Spinal cord (tissue), 10 donors: ENCODE results near the gene MVP. TPM values are rescaled to one million over a fixed set of nuclear protein-coding genes. Genes with fewer than 3 reads are reported as not detected.
"Not testable (repeated sequence)": the region's sequence is repeated elsewhere in the genome, so short reads cannot be mapped to it uniquely, and the experiment has no call there.

ENCODE experiments used
- DNase-seq, 6 donors: peaks; one replicate each; pipeline versions ENCODE4 v3.0.0 to v3.0.0-alpha.2; 2013 to 2015; ENCODE audit warnings: low spot score in 6 of 6, low read depth in 4 of 6
- H3K27ac ChIP-seq: one replicate; pipeline ENCODE4 v1.5.1; 2013; ENCODE audit warnings: low read depth, low read length, control low read depth
- H3K27me3 ChIP-seq: one replicate; pipeline ENCODE4 v1.6.1; 2013; ENCODE audit warnings: low read length; ENCODE audit not compliant: control insufficient read depth, insufficient read depth
- H3K36me3 ChIP-seq: one replicate; pipeline ENCODE4 v1.6.1; 2013; ENCODE audit warnings: low read length; ENCODE audit not compliant: control insufficient read depth, insufficient read depth
- H3K4me1 ChIP-seq: one replicate; pipeline ENCODE4 v1.6.1; 2013; ENCODE audit warnings: low read length; ENCODE audit not compliant: control insufficient read depth, insufficient read depth
- H3K4me3 ChIP-seq: one replicate; pipeline ENCODE4 v1.5.1; 2013; ENCODE audit warnings: low read depth, low read length, control low read depth
- H3K9me3 ChIP-seq: one replicate; pipeline ENCODE4 v1.6.1; 2013; ENCODE audit warnings: low read length; ENCODE audit not compliant: control insufficient read depth, insufficient read depth
- WGBS: methylation state at CpG from one replicate; pipeline ENCODE4 v1.1.5; 2013; ENCODE audit warnings: missing lambda C conversion rate; ENCODE audit not compliant: insufficient coverage; 5-methylcytosine and 5-hydroxymethylcytosine counted together
- polyA plus RNA-seq, 2 donors: library from polyadenylated mRNA; unstranded; fragments of 120-200 nt; gene quantifications; one replicate each; pipeline ENCODE4 v1.2.1, GENCODE V29; 2013; ENCODE audit not compliant: insufficient read length in 2 of 2
- total RNA-seq, 2 donors: library from RNA; depleted of rRNA in 1 of 2; stranded (reverse); fragments of 120-200 nt in 1 of 2; fragments of >200 nt in 1 of 2; gene quantifications; one replicate each; pipeline versions ENCODE4 v1.2.3 to v1.2.4, GENCODE V29; 2013 to 2014
- donor health status: healthy.

MVP gene
- total and polyA plus RNA-seq, 4 donors, result 11.8 to 35.8 (median 17.6) TPM

DNA sequence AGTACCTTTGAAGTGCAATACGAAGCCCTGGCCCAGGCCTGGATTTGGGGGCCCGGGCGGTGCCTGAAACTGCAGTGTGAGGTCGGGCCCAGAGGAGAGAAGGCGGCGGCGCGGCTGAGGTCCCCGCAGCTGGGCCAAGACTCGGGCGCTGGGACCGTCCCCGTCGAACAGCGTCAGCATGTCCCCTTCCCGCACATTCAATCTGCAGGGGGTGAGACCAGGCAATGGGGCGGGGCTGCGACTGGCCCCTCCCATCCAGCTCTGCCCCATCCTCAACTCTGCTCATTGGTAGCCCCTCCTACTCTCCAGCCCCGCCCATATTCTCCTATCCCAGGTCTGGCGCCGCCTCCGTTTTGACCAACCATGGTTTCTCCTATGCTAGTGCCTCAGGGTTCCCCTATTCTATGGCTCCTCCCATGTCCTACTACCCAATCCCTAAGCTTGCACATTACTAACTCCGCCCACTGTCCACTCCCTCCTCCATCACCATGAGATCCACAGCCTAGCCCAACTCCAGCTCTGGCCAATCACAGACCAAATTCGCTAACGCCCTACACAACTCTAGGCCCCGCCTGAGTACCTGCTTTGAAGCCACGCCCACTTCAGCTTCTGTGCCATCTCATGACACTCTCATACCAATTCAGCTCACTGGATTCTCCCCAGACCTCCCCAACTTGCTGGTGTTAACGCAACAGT, 57.2 kb downstream of the MVP start:
- Histone ChIP-seq H3K27ac (no peak overlapping the region), H3K4me3 (no peak overlapping the region), H3K27me3 (peaks cover 23% of the 10 kb centered on the region), H3K4me1 (peaks cover 14% of the 10 kb centered on the region), H3K9me3 (no peaks in the 10 kb centered on the region), H3K36me3 (peaks cover 54% of the 10 kb centered on the region)
- 15% methylated on average over 21 of the region's 28 CpGs for WGBS
- DNase-seq, result peak in 2 of 6 donors; percentile 49 to 83

DNA sequence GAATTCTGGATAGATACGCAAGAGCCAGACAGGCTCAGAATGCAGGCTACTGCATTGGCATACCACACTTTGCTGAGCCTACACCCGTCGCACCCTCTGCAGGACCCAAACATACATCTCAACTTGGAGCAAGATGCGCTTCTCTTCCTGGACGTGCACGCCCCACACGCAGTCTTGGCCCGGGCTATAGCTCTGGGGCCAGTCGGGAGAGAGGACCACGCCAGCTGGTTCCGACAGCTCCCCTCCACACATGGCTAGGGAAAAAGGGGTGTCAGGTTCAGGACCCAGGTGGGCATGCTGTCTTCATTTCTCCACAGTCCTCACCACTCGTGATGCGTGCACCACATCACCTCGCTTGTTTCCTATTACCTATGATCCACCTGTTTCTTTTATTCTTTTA, 57.9 kb downstream of the MVP start:
- no peak overlapping the region for H3K27ac ChIP-seq
- DNase-seq, result no peak
- 98% methylated on average over 5 of the region's 14 CpGs for WGBS
- peaks cover 53% of the 10 kb centered on the region for H3K36me3 ChIP-seq
- H3K27me3 ChIP-seq, result peaks cover 23% of the 10 kb centered on the region
- H3K4me3 ChIP-seq, result no peak overlapping the region
- peaks cover 14% of the 10 kb centered on the region for H3K4me1 ChIP-seq
- H3K9me3 ChIP-seq, result no peaks in the 10 kb centered on the region

DNA sequence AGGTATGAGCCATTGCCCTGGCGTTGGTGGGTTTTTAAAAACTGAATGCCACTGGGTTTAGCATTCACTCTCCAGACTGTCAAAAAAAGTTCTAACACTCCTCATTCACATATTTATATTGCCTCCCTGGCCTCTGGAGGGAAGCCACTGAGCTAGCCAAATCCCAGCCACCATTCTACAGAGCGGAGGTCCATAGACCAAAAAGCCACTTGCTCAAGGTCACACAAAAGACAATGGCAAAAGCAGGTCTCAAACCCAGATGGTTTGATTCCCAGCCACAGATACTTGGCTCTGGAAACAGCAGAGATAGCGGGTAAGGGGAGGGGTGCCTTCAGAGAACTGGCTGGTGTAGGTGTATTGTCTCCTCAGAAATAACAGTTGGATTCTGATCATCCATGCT, 60.8 kb downstream of the MVP start:
- Histone ChIP-seq H3K27ac (no peak overlapping the region), H3K36me3 (peaks cover 58% of the 10 kb centered on the region), H3K4me3 (no peak overlapping the region), H3K9me3 (no peaks in the 10 kb centered on the region), H3K4me1 (peaks cover 14% of the 10 kb centered on the region), H3K27me3 (peaks cover 20% of the 10 kb centered on the region)
- WGBS, result 82% methylated on average over 3 of the region's 3 CpGs
- no peak for DNase-seq

DNA sequence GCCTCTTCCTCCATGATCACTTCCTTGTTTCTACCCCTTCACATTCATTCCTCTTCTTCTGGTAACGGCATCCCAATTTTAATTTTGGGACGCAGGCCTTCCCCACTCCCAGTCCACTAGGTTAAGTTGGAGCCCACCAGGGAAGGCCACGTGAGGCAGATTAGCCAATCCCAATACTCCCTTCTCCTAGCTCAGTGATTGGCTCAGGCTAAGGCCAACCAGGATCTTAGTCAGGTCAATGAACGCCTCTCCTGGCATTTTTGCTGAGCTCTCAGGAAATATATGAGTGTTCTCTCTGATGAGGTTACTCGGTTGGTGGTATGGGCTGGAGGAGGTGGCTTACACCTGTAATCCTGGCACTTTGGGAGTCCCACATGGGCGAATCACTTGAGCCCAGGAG, 63.7 kb downstream of the MVP start:
- DNase-seq, result no peak
- H3K27ac ChIP-seq, result no peak overlapping the region
- H3K4me3 ChIP-seq, result no peak overlapping the region
- H3K36me3 ChIP-seq, result peaks cover 55% of the 10 kb centered on the region
- no peaks in the 10 kb centered on the region for H3K9me3 ChIP-seq
- H3K27me3 ChIP-seq, result no peaks in the 10 kb centered on the region
- H3K4me1 ChIP-seq, result no peaks in the 10 kb centered on the region
- WGBS, result 70% methylated on average over 5 of the region's 6 CpGs

DNA sequence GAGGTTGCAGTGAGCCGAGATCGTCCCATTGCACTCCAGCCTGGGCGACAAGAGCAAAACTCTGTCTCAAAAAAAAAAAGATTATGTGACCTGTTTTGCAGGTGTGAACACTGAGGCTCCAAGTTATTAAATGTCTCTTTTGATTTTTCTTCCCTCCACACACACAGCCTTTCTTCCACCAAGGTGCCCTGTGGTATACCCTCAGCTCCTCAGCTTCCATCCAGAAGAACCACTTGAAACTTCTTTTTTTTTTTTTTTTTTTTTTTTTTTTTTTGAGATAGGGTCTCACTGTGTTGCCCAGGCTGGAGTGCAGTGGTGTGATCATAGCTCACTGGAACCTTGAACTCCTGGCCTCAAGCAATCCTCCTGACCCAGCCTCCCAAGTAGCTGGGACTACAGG, 69.1 kb downstream of the MVP start:
- H3K27ac ChIP-seq, DNase-seq, H3K9me3 ChIP-seq, H3K4me1 ChIP-seq, H3K27me3 ChIP-seq, H3K4me3 ChIP-seq: not testable (repeated sequence)
- peaks cover 39% of the 10 kb centered on the region for H3K36me3 ChIP-seq
- 87% methylated on average over 3 of the region's 3 CpGs for WGBS

DNA sequence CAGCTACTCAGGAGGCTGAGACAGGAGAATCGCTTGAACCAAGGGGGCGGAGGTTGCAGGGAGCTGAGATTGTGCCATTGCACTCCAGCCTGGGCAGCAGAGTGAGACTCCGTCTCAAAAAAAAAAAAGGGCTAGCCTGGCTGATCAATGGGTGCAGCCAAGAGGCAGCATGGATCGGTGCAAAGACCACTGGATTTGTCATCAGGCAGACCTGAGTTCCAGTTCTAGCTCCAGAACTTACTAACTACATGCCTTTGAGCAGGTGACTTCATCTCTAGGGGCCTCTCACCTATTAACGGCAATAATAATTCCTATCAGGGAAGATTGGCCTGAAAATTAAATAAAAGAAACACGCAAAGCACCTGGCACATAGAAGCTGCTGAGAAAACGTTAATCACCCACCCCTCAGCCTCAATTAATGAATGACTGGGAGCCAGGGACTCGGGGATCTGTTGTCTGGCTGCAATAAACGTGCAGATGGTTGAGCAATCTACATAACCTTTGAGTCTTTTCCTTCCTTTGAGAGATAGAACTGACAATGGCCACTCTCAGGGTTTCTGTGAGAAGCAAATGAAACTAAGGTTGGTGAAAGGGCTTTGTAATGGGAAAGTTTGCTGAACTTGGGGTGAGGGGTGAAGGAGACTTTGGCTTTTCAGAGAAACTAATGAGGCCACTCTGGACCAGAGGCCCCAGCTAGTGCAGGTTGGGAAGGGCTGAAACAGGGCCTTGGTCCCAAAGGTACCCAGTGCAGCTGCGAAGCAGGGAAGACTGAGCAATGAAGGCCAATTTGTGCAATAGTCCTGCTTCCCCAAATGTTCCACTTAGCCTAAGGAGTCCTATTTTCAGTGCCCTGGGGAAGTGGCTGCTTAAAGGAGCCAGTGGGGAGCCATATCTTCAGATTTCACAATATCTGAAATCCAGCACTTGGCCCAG, 71.5 kb downstream of the MVP start:
- 74% methylated on average over 4 of the region's 10 CpGs for WGBS
- H3K27ac ChIP-seq, result no peak overlapping the region
- H3K4me1 ChIP-seq, result peaks cover 3% of the 10 kb centered on the region
- no peak overlapping the region for H3K4me3 ChIP-seq
- no peaks in the 10 kb centered on the region for H3K9me3 ChIP-seq
- no peak for DNase-seq
- H3K27me3 ChIP-seq, result no peaks in the 10 kb centered on the region
- H3K36me3 ChIP-seq, result peaks cover 41% of the 10 kb centered on the region

DNA sequence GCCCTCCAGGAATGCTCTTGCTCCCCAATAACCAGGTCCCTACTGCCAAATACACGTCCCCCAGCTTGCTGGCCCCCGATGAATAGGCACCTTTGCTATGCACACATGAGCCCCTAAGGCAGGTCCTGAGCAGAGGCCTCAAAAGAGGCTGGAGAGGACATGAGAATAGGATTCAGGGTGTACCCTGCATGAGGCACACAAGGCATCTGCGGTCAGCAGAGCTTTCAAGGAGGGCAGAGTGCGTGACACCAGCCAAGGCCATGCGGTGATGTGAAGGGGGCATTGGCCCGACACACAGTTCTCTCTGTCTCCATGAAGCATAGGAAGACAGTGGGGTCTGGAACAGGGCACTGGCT, 72.2 kb downstream of the MVP start:
- H3K36me3 ChIP-seq, result peaks cover 37% of the 10 kb centered on the region
- H3K4me1 ChIP-seq, result peaks cover 5% of the 10 kb centered on the region
- H3K4me3 ChIP-seq, result no peak overlapping the region
- no peaks in the 10 kb centered on the region for H3K27me3 ChIP-seq
- no peak for DNase-seq
- WGBS, result 96% methylated on average over 5 of the region's 6 CpGs
- no peak overlapping the region for H3K27ac ChIP-seq
- no peaks in the 10 kb centered on the region for H3K9me3 ChIP-seq

DNA sequence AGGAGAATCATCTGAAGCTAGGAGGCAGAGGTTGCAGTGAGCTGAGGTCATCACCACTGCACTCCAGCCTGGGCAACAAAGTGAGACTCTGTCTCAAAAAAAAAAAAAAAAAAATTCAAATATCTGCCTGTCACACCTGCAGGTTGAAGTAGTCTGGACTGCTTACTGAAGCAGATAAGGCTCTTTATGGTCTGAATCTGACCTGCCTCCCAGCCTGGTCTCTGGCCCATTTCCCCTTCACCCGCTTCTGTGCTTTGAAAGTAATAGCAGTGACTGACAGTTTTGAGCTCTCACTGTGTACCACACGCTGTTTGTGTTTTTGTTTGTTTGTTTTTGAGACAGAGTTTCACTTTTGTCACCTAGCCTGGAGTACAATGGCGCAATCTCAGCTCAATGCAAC, 73.3 kb downstream of the MVP start:
- H3K27ac ChIP-seq, result no peak overlapping the region
- peaks cover 29% of the 10 kb centered on the region for H3K36me3 ChIP-seq
- H3K4me3 ChIP-seq, result no peak overlapping the region
- H3K9me3 ChIP-seq, result no peaks in the 10 kb centered on the region
- H3K27me3 ChIP-seq, result peaks cover 6% of the 10 kb centered on the region
- no peak for DNase-seq
- no CpG with 5 or more reads among the region's 3 CpGs for whole genome bisulfite sequencing
- peaks cover 16% of the 10 kb centered on the region for H3K4me1 ChIP-seq

DNA sequence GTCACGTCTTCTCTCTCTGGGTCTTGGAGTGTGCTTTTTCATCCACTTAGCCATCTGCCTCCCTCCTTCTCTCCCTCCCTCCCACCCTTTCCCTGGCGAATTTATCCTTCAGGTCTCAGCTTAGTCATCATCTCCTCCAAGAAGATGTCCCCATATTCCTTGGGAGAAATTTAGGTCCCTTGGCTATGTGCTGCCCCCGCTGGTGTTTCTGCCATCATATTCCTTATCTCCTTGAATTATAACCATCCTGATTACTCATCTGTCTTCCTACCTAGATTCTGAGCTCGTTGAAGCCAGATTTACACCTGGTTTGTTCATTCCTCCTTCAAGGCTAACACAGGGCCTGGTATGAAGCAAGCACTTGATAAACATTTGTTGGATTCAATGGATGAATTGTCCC, 74.1 kb downstream of the MVP start:
- 82% methylated on average over 3 of the region's 4 CpGs for WGBS
- Histone ChIP-seq H3K27me3 (peaks cover 12% of the 10 kb centered on the region), H3K27ac (no peak overlapping the region), H3K4me3 (no peak overlapping the region), H3K4me1 (peaks cover 24% of the 10 kb centered on the region), H3K36me3 (peaks cover 28% of the 10 kb centered on the region), H3K9me3 (no peaks in the 10 kb centered on the region)
- DNase-seq, result no peak

DNA sequence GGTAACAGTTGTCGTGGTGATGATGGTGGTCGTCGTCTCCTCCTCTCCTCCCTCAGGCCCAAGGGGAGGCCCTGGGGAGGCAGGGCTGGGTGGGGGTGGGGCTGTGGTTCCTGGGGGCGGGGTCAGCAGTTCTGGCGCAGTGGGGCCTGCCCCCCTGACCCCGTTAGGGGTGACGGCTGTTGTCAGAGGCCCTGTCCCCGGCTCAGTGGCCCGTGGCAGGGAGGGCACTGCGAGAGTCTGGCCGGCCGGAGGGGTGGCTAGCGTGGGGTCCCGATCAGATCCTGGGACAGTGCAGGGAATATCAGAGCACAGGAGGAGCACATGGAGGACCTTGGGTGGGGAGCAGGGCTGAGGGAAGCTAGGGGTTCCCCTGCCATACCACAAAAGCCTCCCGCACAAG, 76.6 kb downstream of the MVP start:
- H3K36me3 ChIP-seq, result peaks cover 28% of the 10 kb centered on the region
- no peaks in the 10 kb centered on the region for H3K9me3 ChIP-seq
- no peak overlapping the region for H3K27ac ChIP-seq
- H3K4me1 ChIP-seq, result peaks cover 46% of the 10 kb centered on the region
- H3K27me3 ChIP-seq, result peaks cover 12% of the 10 kb centered on the region
- 31% methylated on average over 11 of the region's 15 CpGs for WGBS
- no peak for DNase-seq
- H3K4me3 ChIP-seq, result no peak overlapping the region
